ENCODE results near the gene MST1. TPM values are rescaled to one million over a fixed set of nuclear protein-coding genes. Genes with fewer than 3 reads are reported as not detected.

Gene MST1
- total and polyA plus RNA-seq, 2 experiments from 2014 or later, result 116 to 158 TPM

DNA sequence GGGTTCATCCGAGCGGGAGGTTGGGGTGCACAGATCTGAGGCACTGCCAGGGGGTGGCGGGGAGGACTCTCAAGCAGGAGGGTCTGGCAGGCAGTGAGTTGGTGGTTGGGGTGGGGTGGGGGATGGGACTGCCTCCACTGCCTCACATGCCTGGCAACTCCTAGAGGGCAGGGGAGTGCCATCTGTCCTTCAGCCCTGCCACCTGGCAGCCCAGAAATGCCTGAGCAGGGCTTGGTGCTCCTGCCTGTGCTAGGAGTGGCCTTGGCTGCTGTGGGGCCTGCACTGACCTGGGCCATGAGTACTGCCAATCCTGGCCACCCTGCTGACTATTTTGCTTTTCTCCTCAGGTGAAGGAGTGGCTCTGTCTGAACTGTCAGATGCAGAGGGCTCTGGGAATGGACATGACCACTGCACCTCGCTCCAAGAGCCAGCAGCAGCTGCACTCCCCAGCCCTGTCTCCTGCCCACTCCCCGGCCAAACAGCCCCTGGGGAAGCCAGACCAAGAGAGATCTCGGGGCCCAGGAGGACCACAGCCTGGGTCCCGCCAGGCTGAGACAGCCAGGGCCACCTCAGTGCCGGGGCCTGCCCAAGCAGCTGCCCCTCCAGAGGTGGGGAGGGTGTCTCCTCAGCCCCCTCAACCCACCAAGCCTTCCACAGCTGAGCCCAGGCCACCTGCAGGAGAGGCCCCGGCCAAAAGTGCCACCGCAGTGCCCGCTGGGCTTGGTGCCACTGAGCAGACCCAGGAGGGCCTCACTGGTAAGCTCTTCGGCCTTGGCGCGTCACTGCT lies 47.2 kb downstream of the MST1 start:
- Histone ChIP-seq H3K27me3 (no peaks in the 10 kb centered on the region), H3K4me3 (no peak overlapping the region), H3K9me2 (replicated peaks; ENCODE audit: insufficient read depth) (no peaks in the 10 kb centered on the region), H3K79me2 (no peaks in the 10 kb centered on the region), H2AFZ (no peak overlapping the region), H3K4me1 (ENCODE audit: insufficient read depth) (no peaks in the 10 kb centered on the region), H3K9me3 (ENCODE audit: low read depth) (no peaks in the 10 kb centered on the region), H3K4me2 (no peak overlapping the region), H3K27ac (no peak overlapping the region), H3K36me3 (replicated peaks; ENCODE audit: insufficient read depth, low read depth) (no peaks in the 10 kb centered on the region), H4K20me1 (ENCODE audit: insufficient read depth, poor library complexity, severe bottlenecking) (no peaks in the 10 kb centered on the region)
- TF ChIP-seq EZH2phosphoT487 (IDR thresholded peaks at IDR 0.05; ENCODE audit: low read depth, severe bottlenecking, unreplicated experiment), result no peak
- TF ChIP-seq EZH2 (IDR thresholded peaks at IDR 0.05; ENCODE audit: borderline replicate concordance), result no peak
- TF ChIP-seq, protein P1, sequence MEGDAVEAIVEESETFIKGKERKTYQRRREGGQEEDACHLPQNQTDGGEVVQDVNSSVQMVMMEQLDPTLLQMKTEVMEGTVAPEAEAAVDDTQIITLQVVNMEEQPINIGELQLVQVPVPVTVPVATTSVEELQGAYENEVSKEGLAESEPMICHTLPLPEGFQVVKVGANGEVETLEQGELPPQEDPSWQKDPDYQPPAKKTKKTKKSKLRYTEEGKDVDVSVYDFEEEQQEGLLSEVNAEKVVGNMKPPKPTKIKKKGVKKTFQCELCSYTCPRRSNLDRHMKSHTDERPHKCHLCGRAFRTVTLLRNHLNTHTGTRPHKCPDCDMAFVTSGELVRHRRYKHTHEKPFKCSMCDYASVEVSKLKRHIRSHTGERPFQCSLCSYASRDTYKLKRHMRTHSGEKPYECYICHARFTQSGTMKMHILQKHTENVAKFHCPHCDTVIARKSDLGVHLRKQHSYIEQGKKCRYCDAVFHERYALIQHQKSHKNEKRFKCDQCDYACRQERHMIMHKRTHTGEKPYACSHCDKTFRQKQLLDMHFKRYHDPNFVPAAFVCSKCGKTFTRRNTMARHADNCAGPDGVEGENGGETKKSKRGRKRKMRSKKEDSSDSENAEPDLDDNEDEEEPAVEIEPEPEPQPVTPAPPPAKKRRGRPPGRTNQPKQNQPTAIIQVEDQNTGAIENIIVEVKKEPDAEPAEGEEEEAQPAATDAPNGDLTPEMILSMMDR (IDR thresholded peaks at IDR 0.05; ENCODE audit: poor library complexity), result no peak
- 96% methylated on average over 14 of the region's 14 CpGs for WGBS (ENCODE audit: low lambda C conversion rate, missing lambda C conversion rate)
- no peak for DNase-seq (ENCODE audit: low spot score)

DNA sequence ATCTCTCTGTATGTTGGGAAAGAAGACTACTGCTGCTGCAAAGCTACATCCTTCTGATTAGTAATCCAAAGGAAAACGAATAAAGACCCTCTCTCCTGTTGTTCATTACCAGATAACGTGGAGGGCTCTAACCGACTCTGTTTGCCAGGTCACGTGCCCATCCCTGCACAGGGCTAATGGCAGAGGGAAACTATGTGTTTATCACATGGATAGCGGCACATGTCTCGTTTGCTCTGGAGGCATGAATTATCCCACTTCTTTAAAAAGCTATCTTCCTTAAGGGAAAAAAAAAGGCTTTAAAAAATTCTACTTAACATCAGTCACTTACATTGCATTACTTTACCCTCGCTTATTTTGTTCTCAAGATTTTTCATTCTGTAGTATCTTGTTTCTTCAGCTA lies 48.0 kb downstream of the MST1 start:
- Histone ChIP-seq H4K20me1 (ENCODE audit: insufficient read depth, poor library complexity, severe bottlenecking) (no peaks in the 10 kb centered on the region), H3K9me3 (ENCODE audit: low read depth) (no peaks in the 10 kb centered on the region), H3K4me1 (ENCODE audit: insufficient read depth) (no peaks in the 10 kb centered on the region), H3K4me2 (no peak overlapping the region), H3K36me3 (replicated peaks; ENCODE audit: insufficient read depth, low read depth) (no peaks in the 10 kb centered on the region), H3K79me2 (no peaks in the 10 kb centered on the region), H3K27ac (no peak overlapping the region), H3K9me2 (replicated peaks; ENCODE audit: insufficient read depth) (no peaks in the 10 kb centered on the region), H3K4me3 (no peak overlapping the region), H2AFZ (no peak overlapping the region), H3K27me3 (no peaks in the 10 kb centered on the region)
- WGBS (ENCODE audit: low lambda C conversion rate, missing lambda C conversion rate), result 76% methylated on average over 7 of the region's 7 CpGs
- no peak for DNase-seq (ENCODE audit: low spot score)
- TF ChIP-seq EZH2 (IDR thresholded peaks at IDR 0.05; ENCODE audit: borderline replicate concordance), result no peak
- TF ChIP-seq, protein P1 (IDR thresholded peaks at IDR 0.05; ENCODE audit: poor library complexity), result no peak
- no peak for TF ChIP-seq EZH2phosphoT487 (IDR thresholded peaks at IDR 0.05; ENCODE audit: low read depth, severe bottlenecking, unreplicated experiment)

DNA sequence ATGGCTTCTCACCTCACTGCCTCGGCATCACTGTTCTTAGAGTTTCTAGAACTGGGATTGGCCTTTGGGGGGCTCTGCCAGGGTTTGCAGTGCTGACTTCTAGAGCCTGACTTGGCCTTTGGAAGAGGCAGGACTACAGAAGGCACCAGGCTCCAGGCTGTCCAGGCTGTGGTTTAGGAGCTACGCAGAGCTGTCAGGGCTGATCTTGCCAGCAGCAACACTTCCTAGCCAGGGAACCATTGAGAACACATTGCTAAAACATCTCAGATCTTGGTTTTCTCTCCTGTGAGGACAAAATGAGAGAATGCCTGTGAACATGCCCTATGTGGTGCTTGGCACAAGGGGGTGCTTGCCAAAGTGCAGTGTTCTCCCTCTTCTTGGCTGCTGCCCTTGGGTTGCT lies 49.7 kb downstream of the MST1 start:
- Histone ChIP-seq H4K20me1 (ENCODE audit: insufficient read depth, poor library complexity, severe bottlenecking) (no peaks in the 10 kb centered on the region), H3K9me2 (replicated peaks; ENCODE audit: insufficient read depth) (no peaks in the 10 kb centered on the region), H3K79me2 (no peaks in the 10 kb centered on the region), H3K4me3 (no peak overlapping the region), H2AFZ (no peak overlapping the region), H3K27ac (no peak overlapping the region), H3K9me3 (ENCODE audit: low read depth) (no peaks in the 10 kb centered on the region), H3K4me2 (no peak overlapping the region), H3K4me1 (ENCODE audit: insufficient read depth) (no peaks in the 10 kb centered on the region), H3K36me3 (replicated peaks; ENCODE audit: insufficient read depth, low read depth) (no peaks in the 10 kb centered on the region), H3K27me3 (no peaks in the 10 kb centered on the region)
- WGBS (ENCODE audit: low lambda C conversion rate, missing lambda C conversion rate), result 79% methylated on average over 2 of the region's 2 CpGs
- TF ChIP-seq, protein P1 (IDR thresholded peaks at IDR 0.05; ENCODE audit: poor library complexity), result no peak
- TF ChIP-seq EZH2 (IDR thresholded peaks at IDR 0.05; ENCODE audit: borderline replicate concordance) (no peak), EZH2phosphoT487 (IDR thresholded peaks at IDR 0.05; ENCODE audit: low read depth, severe bottlenecking, unreplicated experiment) (no peak)
- no peak for DNase-seq (ENCODE audit: low spot score)
